Measurements from ENCODE around the gene ATAD3A.

GRCh38 chr1:1528301-1529267 is 16.6 kb downstream of the ATAD3A start:
- TF ChIP-seq, protein P1, sequence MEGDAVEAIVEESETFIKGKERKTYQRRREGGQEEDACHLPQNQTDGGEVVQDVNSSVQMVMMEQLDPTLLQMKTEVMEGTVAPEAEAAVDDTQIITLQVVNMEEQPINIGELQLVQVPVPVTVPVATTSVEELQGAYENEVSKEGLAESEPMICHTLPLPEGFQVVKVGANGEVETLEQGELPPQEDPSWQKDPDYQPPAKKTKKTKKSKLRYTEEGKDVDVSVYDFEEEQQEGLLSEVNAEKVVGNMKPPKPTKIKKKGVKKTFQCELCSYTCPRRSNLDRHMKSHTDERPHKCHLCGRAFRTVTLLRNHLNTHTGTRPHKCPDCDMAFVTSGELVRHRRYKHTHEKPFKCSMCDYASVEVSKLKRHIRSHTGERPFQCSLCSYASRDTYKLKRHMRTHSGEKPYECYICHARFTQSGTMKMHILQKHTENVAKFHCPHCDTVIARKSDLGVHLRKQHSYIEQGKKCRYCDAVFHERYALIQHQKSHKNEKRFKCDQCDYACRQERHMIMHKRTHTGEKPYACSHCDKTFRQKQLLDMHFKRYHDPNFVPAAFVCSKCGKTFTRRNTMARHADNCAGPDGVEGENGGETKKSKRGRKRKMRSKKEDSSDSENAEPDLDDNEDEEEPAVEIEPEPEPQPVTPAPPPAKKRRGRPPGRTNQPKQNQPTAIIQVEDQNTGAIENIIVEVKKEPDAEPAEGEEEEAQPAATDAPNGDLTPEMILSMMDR (IDR thresholded peaks at IDR 0.05) = no peak
- no peak for TF ChIP-seq POLR2AphosphoS5 (IDR thresholded peaks at IDR 0.05)
- TF ChIP-seq POLR2A (IDR thresholded peaks at IDR 0.05; ENCODE audit: low read depth) = no peak

Measured in esophagus muscularis mucosa (tissue), 3 donors.